ENCODE data around the gene RAPGEF4.

Gene RAPGEF4

GRCh38 chr2:173048522-173048896 is 312.9 kb downstream of the RAPGEF4 start:
- no peak for DNase-seq

GRCh38 chr2:173048897-173049661 is 313.4 kb downstream of the RAPGEF4 start:
- DNase-seq, result peak; percentile 48 to 59

- no peak for DNase-seq
Observed at GRCh38 chr2:173049831-173050230, 314.2 kb downstream of the RAPGEF4 start.

- no peak for DNase-seq
Observed at GRCh38 chr2:173050684-173051083, 315.0 kb downstream of the RAPGEF4 start.

DNA sequence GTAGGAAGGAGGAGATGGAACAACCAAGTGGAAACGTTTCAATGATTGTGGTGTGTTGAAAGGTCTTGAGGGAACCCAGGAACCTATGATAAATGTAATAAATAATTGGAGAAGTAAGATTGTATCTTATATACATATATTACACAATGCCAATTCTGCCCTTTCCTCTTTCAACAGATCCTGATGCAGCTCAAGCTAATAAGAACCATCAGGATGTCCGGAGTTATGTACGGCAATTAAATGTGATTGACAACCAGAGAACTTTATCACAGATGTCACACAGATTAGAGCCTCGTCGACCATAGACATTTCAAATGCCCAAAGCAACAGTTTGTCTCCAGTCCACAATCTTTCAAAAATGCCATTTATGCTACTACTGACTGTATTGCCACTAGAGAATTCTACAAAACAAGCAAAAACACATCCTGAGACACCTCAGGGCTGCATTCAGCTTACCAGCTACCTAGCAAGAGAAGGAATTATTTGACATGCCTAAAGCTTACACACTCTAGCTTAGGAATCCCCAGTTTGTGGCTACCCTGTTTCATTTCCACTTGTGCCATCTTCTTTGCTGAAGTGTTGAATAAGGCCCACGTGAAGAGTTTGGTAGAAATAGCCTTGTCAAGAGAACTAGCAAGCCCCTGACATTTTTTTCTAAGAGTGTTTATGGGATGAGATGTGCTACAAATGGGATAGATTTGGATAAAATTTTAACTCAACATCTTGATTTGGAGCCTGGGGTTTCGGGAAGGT is 316.0 kb downstream of the RAPGEF4 start:
- DNase-seq, result no peak

GRCh38 chr2:173053043-173053699 is 317.5 kb downstream of the RAPGEF4 start:
- DNase-seq, result no peak

DNA sequence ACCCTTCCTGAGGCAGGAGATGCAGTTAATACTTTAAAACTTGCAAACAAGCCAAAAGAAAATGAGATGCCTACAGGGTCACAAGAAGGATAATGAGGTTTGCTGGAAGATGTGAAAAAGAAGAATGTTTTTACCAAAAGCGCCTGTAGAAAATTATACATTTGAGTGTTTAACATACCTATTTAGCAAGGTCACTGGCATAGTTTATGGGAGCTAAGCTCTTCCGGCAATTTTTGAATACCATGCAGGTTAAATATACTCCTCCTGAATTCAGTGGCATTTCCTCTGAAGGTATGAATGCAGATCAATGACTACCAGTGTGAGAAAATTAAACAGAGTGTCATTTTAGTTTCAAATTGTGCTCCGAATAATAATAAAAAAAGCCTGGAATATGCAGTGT is 318.8 kb downstream of the RAPGEF4 start:
- DNase-seq, result no peak

- DNase-seq, result no peak
Observed at GRCh38 chr2:173056705-173057364, 321.2 kb downstream of the RAPGEF4 start.

DNA sequence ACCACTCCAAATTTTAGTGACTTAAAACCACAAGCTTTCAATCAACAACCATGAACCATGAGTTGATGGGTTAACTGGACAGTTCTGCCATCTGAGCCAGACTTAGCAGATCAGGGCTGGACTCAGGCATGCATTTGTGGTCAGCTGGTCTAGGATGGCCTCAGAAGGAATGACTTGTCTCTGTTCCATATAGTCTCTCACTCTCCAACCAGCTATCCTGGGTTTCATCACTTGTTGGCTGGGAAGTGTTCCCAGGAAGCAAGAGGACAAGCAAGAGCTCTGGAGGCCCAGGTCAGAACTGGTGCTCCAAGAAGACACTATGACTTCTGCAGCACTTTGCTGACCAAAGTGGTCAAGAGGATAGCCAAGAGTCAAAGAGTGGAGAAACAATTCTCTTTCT is 322.5 kb downstream of the RAPGEF4 start:
- no peak for DNase-seq

DNA sequence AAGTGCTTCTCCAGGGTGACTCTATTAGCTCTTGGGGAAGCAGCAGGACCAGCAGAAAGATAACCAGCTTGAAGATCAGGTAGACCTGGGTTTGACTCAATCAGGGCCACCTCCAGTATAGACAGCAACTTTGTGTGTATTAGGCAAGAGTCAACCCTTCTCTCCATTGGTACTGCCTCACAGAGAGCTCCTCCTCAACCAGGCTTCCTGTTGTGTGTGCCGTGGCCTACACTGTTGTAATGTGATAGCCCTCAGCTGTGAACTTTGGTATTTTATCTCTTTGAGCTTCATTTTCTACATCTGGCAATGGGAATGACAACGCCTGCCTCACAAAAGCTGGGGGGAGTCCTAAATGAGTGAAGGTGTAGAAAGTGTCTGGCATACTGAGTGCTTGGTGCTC is 323.0 kb downstream of the RAPGEF4 start:
- peak; percentile 68 to 88 for DNase-seq

- DNase-seq, result no peak
Observed at GRCh38 chr2:173059292-173059691, 323.6 kb downstream of the RAPGEF4 start.

GRCh38 chr2:173059971-173060461 is 324.4 kb downstream of the RAPGEF4 start:
- DNase-seq, result peak; percentile 34 to 54

- DNase-seq, result no peak
Observed at GRCh38 chr2:173062801-173063200, 327.2 kb downstream of the RAPGEF4 start.

- no peak for DNase-seq
Observed at GRCh38 chr2:173064151-173064805, 328.6 kb downstream of the RAPGEF4 start.

DNA sequence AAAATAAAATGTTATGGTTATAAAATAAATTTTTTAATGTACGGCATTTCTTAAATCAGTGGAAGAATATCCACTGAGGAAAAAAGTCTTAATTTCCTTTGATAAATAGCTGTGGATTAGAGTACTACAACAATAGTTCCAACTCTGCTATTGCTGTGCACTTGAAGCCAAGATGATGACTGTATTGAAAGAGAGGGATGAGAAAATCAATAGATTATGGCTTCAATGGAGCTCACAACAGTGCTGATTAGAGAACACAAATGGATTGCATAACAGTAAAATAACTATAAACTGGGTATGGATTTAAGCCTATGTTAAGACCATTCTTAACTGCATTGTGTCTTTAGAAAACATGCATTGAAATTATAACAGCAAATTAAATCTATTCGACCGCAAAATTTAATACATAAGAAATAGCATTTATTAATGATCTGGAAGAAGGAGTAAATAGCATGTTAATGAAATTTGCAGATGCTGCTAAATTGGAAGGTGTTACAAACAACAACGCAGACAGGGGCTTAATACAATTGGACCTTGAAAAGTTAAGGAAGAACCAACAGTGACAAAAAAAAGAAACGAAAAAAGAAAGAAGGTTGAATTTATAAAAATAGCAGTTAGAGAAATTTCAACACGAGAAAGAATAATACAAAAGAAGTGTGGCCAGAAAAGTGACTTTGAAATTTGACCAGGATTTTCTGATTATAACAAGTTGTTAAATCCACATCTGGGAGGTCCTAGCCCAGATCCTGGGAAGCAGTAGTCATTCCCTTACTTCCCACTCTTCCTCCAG is 331.4 kb downstream of the RAPGEF4 start:
- no peak for DNase-seq

GRCh38 chr2:173075056-173075780 is 339.6 kb downstream of the RAPGEF4 start:
- DNase-seq, result peak; percentile 69 to 75

- DNase-seq, result peak; percentile 85 to 86
Observed at GRCh38 chr2:173075781-173076580, 340.3 kb downstream of the RAPGEF4 start, which contains the start of gene MAP3K20. Gene MAP3K20, plus strand, starts transcription at chr2:173075846. Its CDS starts 15,186 bp downstream, at chr2:173091032.

DNA sequence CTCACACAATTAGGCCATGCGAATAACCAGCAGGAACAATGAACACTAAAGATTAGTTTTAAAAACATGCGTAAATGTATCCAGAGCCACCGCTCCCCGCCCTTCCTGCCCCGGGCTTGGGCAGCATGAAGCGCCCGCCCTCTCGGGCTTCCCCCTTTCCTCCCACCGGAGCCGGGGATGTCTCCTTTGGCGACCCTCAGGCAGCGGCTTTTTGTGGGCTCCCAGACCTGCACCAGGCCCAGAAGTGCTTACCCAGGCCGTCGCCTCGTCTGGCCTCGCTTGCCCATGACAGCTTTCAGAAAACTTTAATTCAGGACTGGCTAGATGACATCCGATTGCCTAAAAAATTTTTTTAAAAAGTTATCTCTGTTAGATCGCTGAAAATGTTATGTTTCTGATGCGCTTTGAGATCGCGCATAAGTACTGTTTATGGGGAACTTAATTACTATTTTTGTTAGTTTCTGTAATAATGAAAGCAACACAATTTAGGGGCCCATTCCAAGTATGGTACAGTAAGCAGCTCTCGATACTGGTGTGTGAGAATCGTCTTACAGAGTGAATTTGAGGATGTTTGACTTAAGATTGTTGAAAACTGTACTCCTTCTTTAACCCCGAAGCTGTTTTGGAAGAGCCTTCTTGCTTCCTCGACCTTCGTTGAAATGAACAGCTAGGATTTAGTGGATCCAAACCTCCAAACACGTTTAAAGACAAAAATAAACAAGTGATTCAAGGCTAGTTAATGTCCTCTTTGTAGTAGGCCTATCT is 341.1 kb downstream of the RAPGEF4 start:
- peak; percentile 68 to 85 for DNase-seq
